ENCODE results near the gene DGKZ.

Gene DGKZ

DNA sequence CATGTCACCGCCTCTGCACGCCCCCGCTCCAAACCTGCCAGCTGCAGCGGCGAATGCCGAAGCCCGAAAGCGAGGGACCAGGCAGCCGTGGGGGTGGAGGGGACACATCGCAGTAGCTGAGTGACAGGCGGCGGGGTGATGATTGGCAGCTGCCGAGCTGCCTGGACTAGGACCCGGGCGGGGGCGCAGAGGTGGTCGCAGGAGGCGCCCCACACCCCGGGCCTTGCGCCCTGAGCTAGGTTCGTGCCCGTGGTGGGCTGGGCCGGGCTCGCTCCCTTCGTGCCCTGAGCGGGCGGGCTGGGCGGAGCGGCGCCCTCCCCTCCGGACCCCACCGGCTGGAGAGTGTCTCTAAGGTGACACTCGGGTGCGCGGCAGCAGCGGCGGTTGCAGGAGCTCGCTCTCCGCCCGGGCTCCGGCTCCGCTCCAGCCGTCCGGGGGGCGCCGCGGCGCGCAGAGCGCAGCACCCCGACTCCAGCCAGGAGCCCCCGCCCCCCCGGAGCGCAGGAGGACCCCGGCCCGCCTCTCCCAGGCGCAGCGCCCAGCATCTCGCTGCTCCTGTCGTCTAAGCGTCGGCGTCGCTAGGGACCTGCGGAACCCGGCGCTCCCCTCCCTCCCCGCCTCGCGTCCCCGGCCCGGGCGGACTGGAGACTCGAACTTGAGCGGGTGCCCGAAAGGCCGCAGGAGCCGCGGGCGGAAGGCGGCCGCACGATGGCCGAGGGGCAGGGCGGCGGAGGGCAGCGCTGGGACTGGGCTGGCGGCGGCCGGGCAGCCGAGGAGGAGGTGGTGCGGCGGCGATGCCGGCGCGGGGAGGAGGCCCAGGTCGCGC is 14.5 kb upstream of the DGKZ start:
- Histone ChIP-seq H3K9ac (ENCODE audit: low read depth, low read length, poor library complexity, severe bottlenecking) (no peak overlapping the region), H3K27me3 (ENCODE audit: insufficient read depth, low read length, poor library complexity, severe bottlenecking) (peaks cover 14% of the 10 kb centered on the region)

DNA sequence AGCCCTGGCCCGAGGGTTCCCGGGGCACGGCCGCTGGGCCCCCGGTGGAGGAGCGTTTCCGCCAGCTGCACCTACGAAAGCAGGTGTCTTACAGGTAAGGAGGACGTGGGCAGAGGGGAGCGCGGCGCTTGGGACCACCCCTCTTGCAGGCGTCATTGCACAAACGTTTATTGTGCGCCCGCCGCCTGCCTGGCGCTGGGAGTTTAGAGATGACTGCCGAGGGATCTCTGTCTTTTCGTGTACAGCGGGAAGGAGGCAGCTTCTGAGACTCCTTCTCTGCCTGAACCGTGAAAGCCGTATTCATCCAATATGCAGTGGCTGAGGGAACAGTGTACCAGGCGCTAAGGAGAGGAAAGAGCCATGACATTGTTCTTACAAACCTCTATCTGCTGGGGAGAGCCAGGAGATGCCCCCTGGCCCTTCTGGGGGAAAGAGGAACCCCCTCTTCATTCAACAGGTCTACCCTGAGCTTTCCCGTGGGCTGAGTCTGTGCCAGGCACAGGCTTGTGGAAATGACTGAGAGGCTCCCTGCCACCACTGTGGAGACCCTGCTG is 13.8 kb upstream of the DGKZ start:
- Histone ChIP-seq H3K4me1 (ENCODE audit: insufficient read depth, low read length, poor library complexity, severe bottlenecking) (peaks cover 41% of the 10 kb centered on the region), H3K79me2 (ENCODE audit: insufficient read depth, low read length) (no peaks in the 10 kb centered on the region), H3K4me3 (ENCODE audit: low read length, poor library complexity, severe bottlenecking) (peak overlapping the region; percentile 68), H3K36me3 (ENCODE audit: insufficient read depth, low read length) (no peaks in the 10 kb centered on the region), H3K9ac (ENCODE audit: low read depth, low read length, poor library complexity, severe bottlenecking) (no peak overlapping the region), H2AFZ (ENCODE audit: low read length) (no peak overlapping the region), H3K9me2 (replicated peaks; ENCODE audit: low read depth, low read length) (no peaks in the 10 kb centered on the region), H3K4me2 (ENCODE audit: low read depth, low read length, poor library complexity, severe bottlenecking) (peak overlapping the region; percentile 92), H3F3A (ENCODE audit: low read depth) (peaks cover 8% of the 10 kb centered on the region), H3K9me3 (ENCODE audit: insufficient read depth, low read depth, low read length) (no peaks in the 10 kb centered on the region), H4K20me1 (ENCODE audit: insufficient read depth, low read length, poor library complexity, severe bottlenecking) (no peaks in the 10 kb centered on the region), H3K27me3 (ENCODE audit: insufficient read depth, low read length, poor library complexity, severe bottlenecking) (peaks cover 14% of the 10 kb centered on the region)
- TF ChIP-seq, protein P1, sequence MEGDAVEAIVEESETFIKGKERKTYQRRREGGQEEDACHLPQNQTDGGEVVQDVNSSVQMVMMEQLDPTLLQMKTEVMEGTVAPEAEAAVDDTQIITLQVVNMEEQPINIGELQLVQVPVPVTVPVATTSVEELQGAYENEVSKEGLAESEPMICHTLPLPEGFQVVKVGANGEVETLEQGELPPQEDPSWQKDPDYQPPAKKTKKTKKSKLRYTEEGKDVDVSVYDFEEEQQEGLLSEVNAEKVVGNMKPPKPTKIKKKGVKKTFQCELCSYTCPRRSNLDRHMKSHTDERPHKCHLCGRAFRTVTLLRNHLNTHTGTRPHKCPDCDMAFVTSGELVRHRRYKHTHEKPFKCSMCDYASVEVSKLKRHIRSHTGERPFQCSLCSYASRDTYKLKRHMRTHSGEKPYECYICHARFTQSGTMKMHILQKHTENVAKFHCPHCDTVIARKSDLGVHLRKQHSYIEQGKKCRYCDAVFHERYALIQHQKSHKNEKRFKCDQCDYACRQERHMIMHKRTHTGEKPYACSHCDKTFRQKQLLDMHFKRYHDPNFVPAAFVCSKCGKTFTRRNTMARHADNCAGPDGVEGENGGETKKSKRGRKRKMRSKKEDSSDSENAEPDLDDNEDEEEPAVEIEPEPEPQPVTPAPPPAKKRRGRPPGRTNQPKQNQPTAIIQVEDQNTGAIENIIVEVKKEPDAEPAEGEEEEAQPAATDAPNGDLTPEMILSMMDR (conservative IDR thresholded peaks at IDR 0.05; ENCODE audit: low read length) = no peak
- TF ChIP-seq EZH2phosphoT487 (IDR thresholded peaks at IDR 0.05; ENCODE audit: borderline replicate concordance) = no peak

More for the DNA sequence above, 14.5 kb upstream of the DGKZ start:
- H3K4me1 ChIP-seq (ENCODE audit: insufficient read depth, low read length, poor library complexity, severe bottlenecking) = peaks cover 40% of the 10 kb centered on the region
- peak overlapping the region; percentile 68 for H3K4me3 ChIP-seq (ENCODE audit: low read length, poor library complexity, severe bottlenecking)
- H2AFZ ChIP-seq (ENCODE audit: low read length) = no peak overlapping the region
- H4K20me1 ChIP-seq (ENCODE audit: insufficient read depth, low read length, poor library complexity, severe bottlenecking) = no peaks in the 10 kb centered on the region
- H3K9me3 ChIP-seq (ENCODE audit: insufficient read depth, low read depth, low read length) = no peaks in the 10 kb centered on the region
- H3K36me3 ChIP-seq (ENCODE audit: insufficient read depth, low read length) = no peaks in the 10 kb centered on the region
- H3K4me2 ChIP-seq (ENCODE audit: low read depth, low read length, poor library complexity, severe bottlenecking) = peak overlapping the region; percentile 92
- H3F3A ChIP-seq (ENCODE audit: low read depth) = peaks cover 8% of the 10 kb centered on the region
- TF ChIP-seq EZH2phosphoT487 (IDR thresholded peaks at IDR 0.05; ENCODE audit: borderline replicate concordance) = no peak
- TF ChIP-seq, protein P1 (conservative IDR thresholded peaks at IDR 0.05; ENCODE audit: low read length) = no peak
- H3K9me2 ChIP-seq (replicated peaks; ENCODE audit: low read depth, low read length) = no peaks in the 10 kb centered on the region
- H3K79me2 ChIP-seq (ENCODE audit: insufficient read depth, low read length) = no peaks in the 10 kb centered on the region

DNA sequence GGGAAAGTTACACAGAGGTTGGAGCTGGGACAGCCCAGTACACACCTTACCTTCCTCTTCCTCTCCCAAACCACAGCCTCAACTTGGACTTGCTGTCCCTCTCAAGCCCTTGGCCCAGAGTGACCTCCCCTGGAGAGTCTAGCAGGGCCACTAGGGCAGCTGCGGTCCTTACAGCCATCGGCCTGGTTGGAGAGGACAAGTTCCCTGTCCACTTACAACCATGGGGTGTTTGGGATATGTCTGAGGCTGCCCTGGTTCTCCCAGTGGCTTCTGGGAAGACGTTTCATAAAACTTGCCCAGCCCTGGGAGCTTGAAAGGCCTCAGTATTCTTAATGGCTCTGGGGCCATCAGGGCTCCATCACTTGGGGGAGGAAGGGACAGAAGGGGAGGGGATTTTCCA is 13.1 kb upstream of the DGKZ start:
- peak overlapping the region; percentile 92 for H3K4me2 ChIP-seq (ENCODE audit: low read depth, low read length, poor library complexity, severe bottlenecking)
- H3K9ac ChIP-seq (ENCODE audit: low read depth, low read length, poor library complexity, severe bottlenecking) = no peak overlapping the region
- H2AFZ ChIP-seq (ENCODE audit: low read length) = no peak overlapping the region
- H3K79me2 ChIP-seq (ENCODE audit: insufficient read depth, low read length) = no peaks in the 10 kb centered on the region
- no peak overlapping the region for H3K4me3 ChIP-seq (ENCODE audit: low read length, poor library complexity, severe bottlenecking)
- peaks cover 48% of the 10 kb centered on the region for H3K4me1 ChIP-seq (ENCODE audit: insufficient read depth, low read length, poor library complexity, severe bottlenecking)
- H3F3A ChIP-seq (ENCODE audit: low read depth) = peaks cover 8% of the 10 kb centered on the region
- H3K36me3 ChIP-seq (ENCODE audit: insufficient read depth, low read length) = no peaks in the 10 kb centered on the region
- H3K9me2 ChIP-seq (replicated peaks; ENCODE audit: low read depth, low read length) = no peaks in the 10 kb centered on the region
- no peaks in the 10 kb centered on the region for H3K9me3 ChIP-seq (ENCODE audit: insufficient read depth, low read depth, low read length)
- no peaks in the 10 kb centered on the region for H4K20me1 ChIP-seq (ENCODE audit: insufficient read depth, low read length, poor library complexity, severe bottlenecking)
- H3K27me3 ChIP-seq (ENCODE audit: insufficient read depth, low read length, poor library complexity, severe bottlenecking) = peaks cover 14% of the 10 kb centered on the region
- no peak for TF ChIP-seq EZH2phosphoT487 (IDR thresholded peaks at IDR 0.05; ENCODE audit: borderline replicate concordance)
- TF ChIP-seq, protein P1 (conservative IDR thresholded peaks at IDR 0.05; ENCODE audit: low read length) = no peak

Data from Loucy (cell line).